Dermis blood vessel endothelial cell (primary cell): ENCODE data around the gene OR52I2. TPM values are rescaled to one million over a fixed set of nuclear protein-coding genes. Genes with fewer than 3 reads are reported as not detected.

Experiments
- DNase-seq: peaks from one replicate; pipeline ENCODE4 v3.0.0; 2010
- total RNA-seq: library from RNA; depleted of rRNA; stranded (reverse); fragments of >200 nt; gene quantifications from 2 replicates; pipeline ENCODE4 v1.2.3, GENCODE V29; 2014

OR52I2 gene
- total RNA-seq, 1 donor from 2014 or later: not detected

- peak; percentile 95 for DNase-seq
Observed at GRCh38 chr11:4607781-4608666, 26.5 kb downstream of the OR52I2 start, which contains the start of gene TRIM68. Gene TRIM68, minus strand, starts transcription at chr11:4608231. Its CDS starts 2,727 bp downstream, at chr11:4605504.

DNA sequence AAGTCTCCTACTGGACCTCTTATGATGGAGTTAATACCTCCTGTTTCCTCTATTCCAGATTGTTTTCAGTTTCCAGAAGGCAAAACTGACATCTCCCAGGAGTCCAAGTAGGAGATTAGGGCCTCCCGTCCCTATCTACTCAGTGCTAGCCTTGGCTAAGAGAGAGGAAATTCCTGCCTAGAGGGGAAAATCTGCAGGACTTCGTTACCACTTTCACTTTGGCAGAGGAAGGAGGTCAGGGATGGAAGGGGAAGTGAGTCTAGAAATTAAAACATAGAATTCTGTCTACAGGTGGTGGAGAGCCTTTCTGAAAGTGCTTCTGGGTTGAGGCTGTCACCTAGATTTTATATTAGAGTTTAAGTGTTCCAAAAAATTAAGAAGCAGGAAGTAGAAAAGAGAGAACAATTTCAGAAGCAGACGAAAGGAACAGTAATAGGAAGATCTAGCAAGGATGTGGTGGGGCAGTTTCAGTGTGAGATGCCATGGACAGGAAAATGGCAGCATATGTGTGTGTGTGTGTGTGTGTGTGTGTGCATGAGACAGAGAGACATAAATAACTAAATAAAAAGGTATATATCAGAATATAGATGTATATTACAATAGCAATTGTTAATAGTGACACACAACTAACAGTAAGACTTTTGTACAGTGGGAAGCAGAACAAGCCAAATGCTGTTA, 28.9 kb downstream of the OR52I2 start:
- DNase-seq: peak; percentile 10

DNA sequence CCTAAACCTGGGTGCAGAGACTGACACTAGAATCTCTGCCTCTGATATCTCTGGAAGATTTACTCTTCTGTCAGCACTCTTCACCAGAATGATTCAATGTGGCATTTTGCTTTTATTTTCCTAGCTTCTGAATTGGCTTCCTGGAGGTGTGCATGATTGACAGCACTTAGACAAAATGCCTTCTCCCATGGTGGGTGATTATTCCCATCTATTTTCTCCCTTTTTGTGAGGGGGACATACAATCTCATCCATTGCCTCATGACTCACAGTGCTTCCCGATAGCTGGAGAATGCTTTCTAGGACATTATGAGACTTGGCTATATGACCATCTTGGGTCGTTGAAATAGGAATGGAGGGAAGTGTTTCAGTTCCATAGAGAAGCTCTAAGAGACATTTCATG, 30.4 kb downstream of the OR52I2 start:
- DNase-seq: no peak

- DNase-seq: no peak
Observed at GRCh38 chr11:4615856-4616444, 34.4 kb downstream of the OR52I2 start.

DNA sequence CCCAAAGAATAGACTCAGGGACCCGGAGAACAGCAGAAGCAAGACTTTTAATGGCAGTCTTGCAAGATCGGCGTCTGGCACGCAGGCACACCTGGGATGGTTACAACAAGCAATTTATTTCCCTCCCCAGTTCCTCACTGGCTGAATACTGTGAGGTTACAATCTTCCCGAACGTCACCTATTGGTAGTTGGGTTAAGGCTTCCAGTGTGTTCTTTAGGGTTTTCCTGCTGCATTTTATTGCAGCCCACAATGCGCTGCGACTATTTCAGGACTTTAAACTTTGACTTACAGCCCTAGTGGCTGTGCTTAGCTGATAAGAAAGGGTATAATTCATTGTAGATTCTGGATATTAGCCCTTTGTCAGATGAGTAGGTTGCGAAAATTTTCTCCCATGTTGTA, 38.0 kb downstream of the OR52I2 start:
- no peak for DNase-seq

DNA sequence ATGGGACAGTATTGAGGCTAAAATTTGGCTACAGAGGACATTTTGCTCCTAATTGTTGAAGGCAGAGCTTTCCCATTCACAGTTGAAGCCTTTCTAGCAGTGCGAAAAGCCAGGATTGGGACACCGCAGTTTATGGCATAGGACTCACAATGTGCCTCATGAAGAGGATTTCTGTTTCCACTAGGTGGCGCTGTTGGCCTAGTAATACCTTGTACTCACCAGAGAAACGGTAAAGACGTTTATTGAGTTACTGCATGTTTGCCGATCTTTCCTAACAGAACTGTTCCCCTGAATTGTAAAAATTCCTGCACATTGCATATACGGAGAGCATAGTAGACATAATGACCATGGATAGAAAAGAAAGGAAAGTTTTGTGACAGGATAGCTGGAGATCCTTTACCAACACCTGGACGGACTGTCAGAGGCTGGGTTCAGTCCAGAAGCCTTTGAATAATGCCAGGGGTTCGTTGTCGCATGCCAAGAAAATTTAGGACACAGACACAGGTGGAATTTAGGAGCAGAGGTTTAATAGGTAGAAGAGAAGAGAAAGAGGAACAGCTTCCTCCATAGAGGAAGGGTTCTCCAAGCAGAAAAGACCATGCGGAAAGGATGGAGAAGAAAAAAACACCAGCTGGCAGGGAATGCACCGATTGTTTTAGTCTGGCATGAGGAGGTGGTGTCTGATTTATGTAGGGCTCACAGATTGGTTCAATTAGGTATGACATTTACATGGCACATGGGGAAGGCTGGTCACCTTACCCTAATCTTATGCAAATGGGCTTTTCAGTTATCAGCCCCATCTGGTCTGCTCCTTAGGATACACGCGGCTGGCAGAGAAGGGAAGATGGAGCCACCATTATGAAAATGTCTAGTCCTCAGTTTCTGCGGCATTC, 44.9 kb downstream of the OR52I2 start:
- peak; percentile 75 for DNase-seq

DNA sequence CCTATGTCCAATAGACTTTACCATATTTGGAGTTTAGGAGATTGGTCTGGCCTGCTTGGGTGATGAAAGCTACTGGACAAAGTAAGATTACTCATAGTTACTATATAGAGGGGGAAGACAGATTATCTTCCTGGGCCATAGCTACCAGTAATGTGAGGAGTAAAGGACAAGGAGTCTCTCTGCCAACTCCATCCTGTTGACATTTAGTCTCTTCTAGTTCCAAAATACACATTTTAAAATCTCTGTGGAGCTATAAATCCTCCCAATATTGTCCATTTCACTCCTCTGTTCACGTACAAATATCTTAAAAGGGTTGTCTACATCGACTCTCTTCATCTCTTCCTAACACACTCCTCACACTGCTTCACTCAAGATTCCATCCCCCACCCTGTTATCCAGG, 54.6 kb downstream of the OR52I2 start:
- no peak for DNase-seq

DNA sequence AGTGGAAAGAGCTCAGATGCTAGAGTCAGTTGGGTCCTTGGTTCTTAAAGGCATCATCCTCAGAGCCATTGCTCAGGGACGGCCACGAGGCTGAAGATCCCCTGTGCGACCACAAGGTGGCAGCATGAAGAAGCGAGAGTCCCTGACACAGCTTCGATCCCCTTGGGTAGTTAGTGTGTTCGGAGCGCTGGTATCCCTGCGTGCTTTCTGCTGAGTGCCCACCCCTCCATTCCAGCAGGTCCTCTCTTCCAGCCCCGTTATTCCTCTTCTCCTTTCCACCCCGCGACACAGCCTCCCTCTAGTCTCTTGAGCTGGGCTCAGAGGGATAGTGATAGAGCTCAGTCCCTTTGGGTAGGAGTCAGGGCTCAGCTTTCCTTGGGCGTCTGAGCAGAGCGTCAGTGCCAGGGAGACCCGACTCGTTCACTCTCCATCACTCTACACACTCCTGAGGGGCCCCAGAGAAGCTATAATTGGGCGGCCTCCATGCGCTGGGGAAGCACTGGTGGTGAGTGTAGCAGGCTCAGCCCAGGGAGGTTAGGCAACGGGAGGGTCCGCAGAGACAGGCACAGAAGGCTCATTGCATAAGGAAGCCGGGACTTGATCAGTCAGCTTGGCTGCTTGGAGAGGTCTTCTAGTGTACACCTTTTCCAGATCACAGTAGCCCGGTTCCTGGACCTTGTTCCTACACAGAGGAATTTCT, 55.6 kb downstream of the OR52I2 start, which contains the start of gene OR51D1:
TSS of gene OR51D1 (plus strand) at position 516 of the 700 bp plus-strand sequence. CDS start 2,314 bp downstream, outside the sequence.
- DNase-seq: peak; percentile 80

DNA sequence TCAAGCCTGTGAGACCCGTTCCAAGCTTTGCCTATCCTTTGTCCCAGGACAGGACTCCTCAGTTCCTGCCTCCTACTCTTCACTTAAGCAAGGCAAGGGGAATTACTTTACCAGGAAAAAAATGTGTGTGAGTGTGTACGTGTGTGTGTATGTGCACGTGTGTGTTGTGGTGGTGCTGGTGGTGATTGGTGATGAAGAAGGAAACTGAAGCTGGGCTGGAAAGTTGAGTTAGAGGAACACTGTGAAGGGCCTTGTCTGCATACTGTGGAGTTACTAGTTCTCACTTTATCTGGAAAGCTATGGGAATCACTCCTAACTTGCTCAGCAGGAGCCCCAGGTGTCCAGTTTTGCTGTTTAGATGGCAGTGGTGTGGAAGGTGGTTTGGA, 56.1 kb downstream of the OR52I2 start:
- DNase-seq: no peak

- no peak for DNase-seq
Observed at GRCh38 chr11:4639931-4640330, 58.4 kb downstream of the OR52I2 start.

DNA sequence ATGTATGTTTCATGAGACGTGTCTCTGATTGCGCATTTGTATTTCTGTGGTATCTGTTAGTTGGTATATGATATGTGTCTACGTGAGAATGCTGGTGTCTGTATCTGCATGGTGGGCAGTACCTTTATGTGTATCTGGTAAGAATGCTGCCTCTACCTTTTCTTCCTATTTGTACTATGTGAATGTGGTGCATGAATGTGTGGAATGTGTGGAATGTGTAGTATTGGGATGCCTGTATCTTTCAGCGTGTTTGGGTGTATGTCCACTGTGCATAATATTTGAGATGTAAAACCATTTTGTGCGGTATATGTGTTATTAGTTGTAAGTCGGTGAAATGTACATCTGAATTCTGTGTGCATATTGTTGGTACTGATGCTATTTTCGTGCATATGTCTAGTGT, 60.0 kb downstream of the OR52I2 start:
- no peak for DNase-seq

DNA sequence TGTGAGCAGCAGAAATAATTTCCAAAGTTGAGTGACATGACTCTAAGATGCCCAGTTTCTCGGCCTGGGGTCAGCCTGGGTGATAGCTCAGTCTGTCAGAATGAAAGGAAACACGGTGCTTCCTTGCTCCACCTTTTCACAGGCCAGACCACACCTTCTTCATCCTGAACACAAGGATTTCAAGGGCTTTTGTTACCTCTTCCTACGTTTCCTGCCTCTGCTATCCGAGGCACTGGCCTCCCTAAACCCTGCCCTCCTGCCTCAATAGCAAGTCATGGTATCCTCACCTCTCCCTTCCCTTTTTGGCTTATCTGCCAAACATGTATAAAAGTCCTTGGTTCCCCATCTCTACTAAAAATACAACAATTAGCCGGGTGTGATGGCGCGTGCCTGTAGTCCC, 60.5 kb downstream of the OR52I2 start:
- no peak for DNase-seq

Other genes with a start within 250 kb of the OR52I2 start
- not detected in 2 replicates for gene OR52B4, start 213.4 kb upstream of the OR52I2 start, total RNA-seq
- gene TRIM21, start 188.0 kb upstream of the OR52I2 start, total RNA-seq: 34.9 and 44.2 TPM in 2 replicates
- not detected in 2 replicates for gene OR52K2, start 132.4 kb upstream of the OR52I2 start, total RNA-seq
- gene OR52K1, start 99.1 kb upstream of the OR52I2 start, total RNA-seq: not detected in 2 replicates
- gene OR52M1, start 36.6 kb upstream of the OR52I2 start, total RNA-seq: not detected in 2 replicates
- not detected in 2 replicates for gene OR52I1, start 12.3 kb downstream of the OR52I2 start, total RNA-seq
- gene TRIM68, start 26.5 kb downstream of the OR52I2 start, total RNA-seq: 11.8 and 13.1 TPM in 2 replicates
- gene OR51D1, start 55.7 kb downstream of the OR52I2 start, total RNA-seq: not detected in 2 replicates
- not detected in 2 replicates for gene OR51E1, start 62.2 kb downstream of the OR52I2 start, total RNA-seq
- not detected in 2 replicates for gene OR51E2, start 116.1 kb downstream of the OR52I2 start, total RNA-seq
- not detected in 2 replicates for gene MMP26, start 123.0 kb downstream of the OR52I2 start, total RNA-seq
- gene OR51F1, start 188.2 kb downstream of the OR52I2 start, total RNA-seq: not detected in 2 replicates
- gene OR52R1, start 222.6 kb downstream of the OR52I2 start, total RNA-seq: not detected in 2 replicates
- gene OR51F2, start 239.6 kb downstream of the OR52I2 start, total RNA-seq: not detected in 2 replicates